ENCODE data around the gene ARMCX5. TPM values are rescaled to one million over a fixed set of nuclear protein-coding genes. Genes with fewer than 3 reads are reported as not detected.

Gene ARMCX5
- total RNA-seq, 1 donor from 2014 or later = 8.1 TPM

- Histone ChIP-seq H3K4me3 (ENCODE audit: insufficient read depth, low read depth, low read length) (no peak overlapping the region), H2AFZ (ENCODE audit: low read depth, low read length) (no peak overlapping the region), H3K4me1 (ENCODE audit: insufficient read depth, low read length) (no peaks in the 10 kb centered on the region), H3K36me3 (ENCODE audit: insufficient read depth, low read length) (no peaks in the 10 kb centered on the region), H3K4me2 (ENCODE audit: low read length) (no peak overlapping the region), H3K9me3 (ENCODE audit: insufficient read depth, low read depth, low read length) (no peaks in the 10 kb centered on the region), H3K27me3 (ENCODE audit: insufficient read depth, low read length) (no peaks in the 10 kb centered on the region), H3K27ac (ENCODE audit: low read depth, low read length) (no peak overlapping the region), H3K9ac (ENCODE audit: low read length) (no peak overlapping the region), H3K79me2 (ENCODE audit: insufficient read depth, low read length) (peaks cover 15% of the 10 kb centered on the region), H4K20me1 (ENCODE audit: insufficient read depth, low read length) (peaks cover 5% of the 10 kb centered on the region)
- FAIRE-seq (peak; percentile 90), DNase-seq (ENCODE audit: low read depth) (no peak)
- TF ChIP-seq EZH2 (IDR thresholded peaks at IDR 0.05; ENCODE audit: insufficient read depth, low read length) = no peak
- TF ChIP-seq CTCF (IDR thresholded peaks at IDR 0.05; ENCODE audit: insufficient read depth, low read depth, low read length) = no peak
- H3K36me3 Mint-ChIP-seq (ENCODE audit: low read depth, unreplicated experiment) = peaks cover 2% of the 10 kb centered on the region
- no peaks in the 10 kb centered on the region for H3K9me3 Mint-ChIP-seq (ENCODE audit: unreplicated experiment)
- peaks cover 12% of the 10 kb centered on the region for H3K4me1 Mint-ChIP-seq (ENCODE audit: low read depth, unreplicated experiment)
- no peaks in the 10 kb centered on the region for H3K27me3 Mint-ChIP-seq (ENCODE audit: low read depth, unreplicated experiment)
- no peak overlapping the region for H3K4me3 Mint-ChIP-seq (ENCODE audit: unreplicated experiment)
- H3K27ac Mint-ChIP-seq (ENCODE audit: unreplicated experiment) = no peak overlapping the region
Observed at GRCh38 chrX:102627640-102628039, 28.3 kb downstream of the ARMCX5 start.

GRCh38 chrX:102637561-102637960 lies 38.2 kb downstream of the ARMCX5 start:
- H4K20me1 ChIP-seq (ENCODE audit: insufficient read depth, low read length) = no peaks in the 10 kb centered on the region
- Mint-ChIP-seq H3K36me3 (ENCODE audit: low read depth, unreplicated experiment) (peaks cover 2% of the 10 kb centered on the region), H3K27ac (ENCODE audit: unreplicated experiment) (no peak overlapping the region), H3K9me3 (ENCODE audit: unreplicated experiment) (peaks cover 3% of the 10 kb centered on the region), H3K4me1 (ENCODE audit: low read depth, unreplicated experiment) (no peaks in the 10 kb centered on the region), H3K27me3 (ENCODE audit: low read depth, unreplicated experiment) (no peaks in the 10 kb centered on the region), H3K4me3 (ENCODE audit: unreplicated experiment) (no peak overlapping the region)
- FAIRE-seq (no peak), DNase-seq (ENCODE audit: low read depth) (no peak)
- no peak overlapping the region for H3K9ac ChIP-seq (ENCODE audit: low read length)
- no peaks in the 10 kb centered on the region for H3K4me1 ChIP-seq (ENCODE audit: insufficient read depth, low read length)
- H3K4me3 ChIP-seq (ENCODE audit: insufficient read depth, low read depth, low read length) = no peak overlapping the region
- H2AFZ ChIP-seq (ENCODE audit: low read depth, low read length) = no peak overlapping the region
- H3K36me3 ChIP-seq (ENCODE audit: insufficient read depth, low read length) = no peaks in the 10 kb centered on the region
- H3K27me3 ChIP-seq (ENCODE audit: insufficient read depth, low read length) = no peaks in the 10 kb centered on the region
- H3K4me2 ChIP-seq (ENCODE audit: low read length) = no peak overlapping the region
- H3K79me2 ChIP-seq (ENCODE audit: insufficient read depth, low read length) = no peaks in the 10 kb centered on the region
- TF ChIP-seq EZH2 (IDR thresholded peaks at IDR 0.05; ENCODE audit: insufficient read depth, low read length) (no peak), CTCF (IDR thresholded peaks at IDR 0.05; ENCODE audit: insufficient read depth, low read depth, low read length) (no peak)
- no peaks in the 10 kb centered on the region for H3K9me3 ChIP-seq (ENCODE audit: insufficient read depth, low read depth, low read length)
- no peak overlapping the region for H3K27ac ChIP-seq (ENCODE audit: low read depth, low read length)

GRCh38 chrX:102650903-102651241 lies 51.6 kb downstream of the ARMCX5 start:
- no peak overlapping the region for H3K27ac ChIP-seq (ENCODE audit: low read depth, low read length)
- H3K9me3 ChIP-seq (ENCODE audit: insufficient read depth, low read depth, low read length) = no peaks in the 10 kb centered on the region
- H3K4me1 Mint-ChIP-seq (ENCODE audit: low read depth, unreplicated experiment) = no peaks in the 10 kb centered on the region
- no peak overlapping the region for H3K27ac Mint-ChIP-seq (ENCODE audit: unreplicated experiment)
- peak overlapping the region; percentile 71 for H3K9ac ChIP-seq (ENCODE audit: low read length)
- H3K27me3 ChIP-seq (ENCODE audit: insufficient read depth, low read length) = no peaks in the 10 kb centered on the region
- H3K79me2 ChIP-seq (ENCODE audit: insufficient read depth, low read length) = no peaks in the 10 kb centered on the region
- peak overlapping the region; percentile 87 for H3K4me2 ChIP-seq (ENCODE audit: low read length)
- H3K4me3 Mint-ChIP-seq (ENCODE audit: unreplicated experiment) = no peak overlapping the region
- no peaks in the 10 kb centered on the region for H3K27me3 Mint-ChIP-seq (ENCODE audit: low read depth, unreplicated experiment)
- H4K20me1 ChIP-seq (ENCODE audit: insufficient read depth, low read length) = no peaks in the 10 kb centered on the region
- H3K4me1 ChIP-seq (ENCODE audit: insufficient read depth, low read length) = no peaks in the 10 kb centered on the region
- H3K9me3 Mint-ChIP-seq (ENCODE audit: unreplicated experiment) = peaks cover 6% of the 10 kb centered on the region
- H3K4me3 ChIP-seq (ENCODE audit: insufficient read depth, low read depth, low read length) = peak overlapping the region; percentile 50
- H3K36me3 ChIP-seq (ENCODE audit: insufficient read depth, low read length) = no peaks in the 10 kb centered on the region
- no peak for DNase-seq (ENCODE audit: low read depth)
- no peaks in the 10 kb centered on the region for H3K36me3 Mint-ChIP-seq (ENCODE audit: low read depth, unreplicated experiment)
- TF ChIP-seq CTCF (IDR thresholded peaks at IDR 0.05; ENCODE audit: insufficient read depth, low read depth, low read length) (no peak), EZH2 (IDR thresholded peaks at IDR 0.05; ENCODE audit: insufficient read depth, low read length) (no peak)
- FAIRE-seq = no peak
- H2AFZ ChIP-seq (ENCODE audit: low read depth, low read length) = peak overlapping the region; percentile 47
